Measurements from ENCODE around the gene EVPL.

DNA sequence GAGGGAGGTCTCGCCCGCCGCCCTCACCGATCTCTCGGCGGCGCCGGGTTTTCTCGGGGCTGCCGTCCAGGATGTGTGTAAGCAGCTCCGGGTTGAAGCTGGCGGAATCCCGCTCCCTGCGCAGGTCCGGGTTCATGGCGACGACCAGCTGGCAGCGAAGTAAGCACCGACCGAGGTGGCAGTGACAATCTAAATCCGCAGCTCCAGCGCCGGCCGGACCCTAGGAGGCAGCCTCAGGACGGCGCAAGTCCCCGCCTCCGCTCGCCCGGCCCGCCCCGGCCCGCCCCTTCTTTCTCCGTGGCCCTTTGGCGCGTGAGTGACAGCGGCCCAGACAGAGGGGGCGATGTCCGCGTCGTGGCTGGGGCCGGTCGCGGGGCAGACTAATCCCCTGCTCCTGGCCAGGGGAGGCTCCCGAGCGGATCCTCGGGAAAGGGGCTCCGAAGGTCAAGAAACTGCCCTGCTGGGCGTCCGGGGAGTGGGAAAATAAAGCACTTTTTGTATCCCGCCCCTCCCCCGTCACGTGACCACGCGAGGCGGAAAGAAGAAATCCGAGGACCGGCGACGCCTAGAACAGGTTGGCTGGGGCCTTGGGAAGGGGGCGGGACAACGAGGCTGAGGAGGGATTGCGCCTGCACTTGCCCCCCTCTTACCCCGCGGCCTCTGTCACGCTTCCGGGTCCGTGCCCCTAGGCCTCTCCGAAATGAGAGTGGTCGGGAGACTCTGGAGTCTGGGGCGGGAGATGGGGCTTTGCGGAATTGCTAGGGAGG, 48.0 kb downstream of the EVPL start, which contains the start of the genes ACOX1 and TEN1:
- TF ChIP-seq POLR2A (IDR thresholded peaks at IDR 0.05) = peak; percentile 90 to 91
- TF ChIP-seq, protein P1, sequence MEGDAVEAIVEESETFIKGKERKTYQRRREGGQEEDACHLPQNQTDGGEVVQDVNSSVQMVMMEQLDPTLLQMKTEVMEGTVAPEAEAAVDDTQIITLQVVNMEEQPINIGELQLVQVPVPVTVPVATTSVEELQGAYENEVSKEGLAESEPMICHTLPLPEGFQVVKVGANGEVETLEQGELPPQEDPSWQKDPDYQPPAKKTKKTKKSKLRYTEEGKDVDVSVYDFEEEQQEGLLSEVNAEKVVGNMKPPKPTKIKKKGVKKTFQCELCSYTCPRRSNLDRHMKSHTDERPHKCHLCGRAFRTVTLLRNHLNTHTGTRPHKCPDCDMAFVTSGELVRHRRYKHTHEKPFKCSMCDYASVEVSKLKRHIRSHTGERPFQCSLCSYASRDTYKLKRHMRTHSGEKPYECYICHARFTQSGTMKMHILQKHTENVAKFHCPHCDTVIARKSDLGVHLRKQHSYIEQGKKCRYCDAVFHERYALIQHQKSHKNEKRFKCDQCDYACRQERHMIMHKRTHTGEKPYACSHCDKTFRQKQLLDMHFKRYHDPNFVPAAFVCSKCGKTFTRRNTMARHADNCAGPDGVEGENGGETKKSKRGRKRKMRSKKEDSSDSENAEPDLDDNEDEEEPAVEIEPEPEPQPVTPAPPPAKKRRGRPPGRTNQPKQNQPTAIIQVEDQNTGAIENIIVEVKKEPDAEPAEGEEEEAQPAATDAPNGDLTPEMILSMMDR (IDR thresholded peaks at IDR 0.05) = peak in 3 of 4 experiments; percentile 32 to 50 (median 35)
- no peak for TF ChIP-seq EP300 (IDR thresholded peaks at IDR 0.05)
- TF ChIP-seq POLR2AphosphoS5 (IDR thresholded peaks at IDR 0.05) = peak; percentile 92 to 95 (median 95)

Measured in sigmoid colon (tissue), 4 donors.